BLaER1 treated with 17β-estradiol and CSF1 and Interleukin-3, amounts not matched to agents 10 nM and 100 nM (cell line): ENCODE data around the gene DHRS13.

Experiments used
- H3K27ac ChIP-seq, 11 experiments: shearing (Covaris generic); formaldehyde crosslinking; 2 replicates each; pipeline ENCODE4 v1.8.1; 2022
- H3K27me3 ChIP-seq, 11 experiments: shearing (Covaris generic); formaldehyde crosslinking; 2 replicates each; pipeline ENCODE4 v1.8.1; 2022
- H3K36me3 ChIP-seq, 11 experiments: shearing (Covaris generic); formaldehyde crosslinking; 2 replicates each; pipeline ENCODE4 v1.8.1; 2022
- H3K4me1 ChIP-seq, 10 experiments: shearing (Covaris generic); formaldehyde crosslinking; 2 replicates each; pipeline ENCODE4 v1.8.1; 2022
- H3K4me2 ChIP-seq, 11 experiments: shearing (Covaris generic); formaldehyde crosslinking; 2 replicates each; pipeline ENCODE4 v1.8.1; 2022
- H3K4me3 ChIP-seq, 10 experiments: shearing (Covaris generic); formaldehyde crosslinking; 2 replicates each; pipeline ENCODE4 v1.8.1; 2022
- H3K9ac ChIP-seq, 11 experiments: shearing (Covaris generic); formaldehyde crosslinking; 2 replicates each; pipeline ENCODE4 v1.8.1; 2022
- H3K9me3 ChIP-seq, 11 experiments: shearing (Covaris generic); formaldehyde crosslinking; replicated peaks in 1 of 11; 2 replicates each; pipeline ENCODE4 v1.8.1; 2022
- H4K20me1 ChIP-seq, 11 experiments: shearing (Covaris generic); formaldehyde crosslinking; 2 replicates each; pipeline ENCODE4 v1.8.1; 2022
- Cebpa-rat ChIP-seq, 11 experiments: shearing (Covaris generic); IDR thresholded peaks; 2 replicates each; pipeline ENCODE4 v1.8.1; 2022

DHRS13 gene, protein sequence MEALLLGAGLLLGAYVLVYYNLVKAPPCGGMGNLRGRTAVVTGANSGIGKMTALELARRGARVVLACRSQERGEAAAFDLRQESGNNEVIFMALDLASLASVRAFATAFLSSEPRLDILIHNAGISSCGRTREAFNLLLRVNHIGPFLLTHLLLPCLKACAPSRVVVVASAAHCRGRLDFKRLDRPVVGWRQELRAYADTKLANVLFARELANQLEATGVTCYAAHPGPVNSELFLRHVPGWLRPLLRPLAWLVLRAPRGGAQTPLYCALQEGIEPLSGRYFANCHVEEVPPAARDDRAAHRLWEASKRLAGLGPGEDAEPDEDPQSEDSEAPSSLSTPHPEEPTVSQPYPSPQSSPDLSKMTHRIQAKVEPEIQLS

DNA sequence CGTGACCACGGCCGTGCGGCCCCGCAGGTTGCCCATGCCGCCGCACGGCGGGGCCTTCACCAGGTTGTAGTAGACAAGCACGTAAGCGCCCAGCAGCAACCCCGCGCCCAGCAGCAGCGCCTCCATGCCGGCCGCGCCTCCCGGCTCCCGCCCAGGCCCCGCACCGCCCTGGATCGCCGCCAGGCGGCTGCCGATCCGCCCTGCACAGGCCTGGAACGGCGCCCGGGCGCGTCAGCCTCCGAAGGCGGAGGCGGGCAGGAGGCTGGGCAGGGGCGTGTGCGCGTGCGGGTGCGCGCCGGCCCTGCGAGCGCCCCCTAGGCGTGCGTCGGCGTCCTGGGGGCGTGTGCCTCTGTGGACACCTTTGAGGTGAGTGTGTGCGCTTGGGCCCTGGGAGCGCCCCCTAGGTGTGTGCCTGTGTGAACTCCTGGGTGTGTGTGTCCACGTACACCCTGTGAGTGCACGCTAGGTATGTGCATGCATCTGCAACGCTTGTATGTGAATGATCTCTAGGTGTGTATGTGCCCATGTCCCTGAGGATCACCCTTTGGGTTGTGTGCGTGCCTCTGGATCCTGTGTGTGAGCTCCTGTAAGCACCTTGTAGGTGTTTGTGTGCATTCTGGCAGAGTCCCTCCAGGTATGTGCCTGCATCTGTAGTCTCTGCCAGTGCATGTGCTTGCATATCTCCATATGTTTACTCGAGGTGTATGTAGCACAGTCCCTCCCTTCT, at the start of gene DHRS13:
TSS of gene DHRS13 (minus strand) at position 261 of the 727 bp plus-strand sequence. CDS start at position 126, 135 bp downstream.
- Histone ChIP-seq H3K4me3 (peak within 1 kb of the TSS; percentile 72 to 82 (median 80)), H3K27me3 (no peaks in the 10 kb centered on the region), H3K4me2 (peak within 1 kb of the TSS; percentile 76 to 97 (median 90)), H3K9ac (peak within 1 kb of the TSS; percentile 78 to 93 (median 87)), H3K27ac (peak within 1 kb of the TSS; percentile 29 to 91 (median 83); a peak in 21 of 22 replicates), H3K4me1 (peaks cover 36 to 54% (median 45%) of the 10 kb centered on the region in 10 experiments), H3K9me3 (no peaks in the 10 kb centered on the region), H4K20me1 (peaks cover 0 to 46% (median 26%) of the 10 kb centered on the region in 11 experiments; a peak in 15 of 22 replicates), H3K36me3 (peaks cover 23 to 50% (median 30%) of the 10 kb centered on the region in 11 experiments)
- no peak for TF ChIP-seq Cebpa-rat (IDR thresholded peaks at IDR 0.05)

DNA sequence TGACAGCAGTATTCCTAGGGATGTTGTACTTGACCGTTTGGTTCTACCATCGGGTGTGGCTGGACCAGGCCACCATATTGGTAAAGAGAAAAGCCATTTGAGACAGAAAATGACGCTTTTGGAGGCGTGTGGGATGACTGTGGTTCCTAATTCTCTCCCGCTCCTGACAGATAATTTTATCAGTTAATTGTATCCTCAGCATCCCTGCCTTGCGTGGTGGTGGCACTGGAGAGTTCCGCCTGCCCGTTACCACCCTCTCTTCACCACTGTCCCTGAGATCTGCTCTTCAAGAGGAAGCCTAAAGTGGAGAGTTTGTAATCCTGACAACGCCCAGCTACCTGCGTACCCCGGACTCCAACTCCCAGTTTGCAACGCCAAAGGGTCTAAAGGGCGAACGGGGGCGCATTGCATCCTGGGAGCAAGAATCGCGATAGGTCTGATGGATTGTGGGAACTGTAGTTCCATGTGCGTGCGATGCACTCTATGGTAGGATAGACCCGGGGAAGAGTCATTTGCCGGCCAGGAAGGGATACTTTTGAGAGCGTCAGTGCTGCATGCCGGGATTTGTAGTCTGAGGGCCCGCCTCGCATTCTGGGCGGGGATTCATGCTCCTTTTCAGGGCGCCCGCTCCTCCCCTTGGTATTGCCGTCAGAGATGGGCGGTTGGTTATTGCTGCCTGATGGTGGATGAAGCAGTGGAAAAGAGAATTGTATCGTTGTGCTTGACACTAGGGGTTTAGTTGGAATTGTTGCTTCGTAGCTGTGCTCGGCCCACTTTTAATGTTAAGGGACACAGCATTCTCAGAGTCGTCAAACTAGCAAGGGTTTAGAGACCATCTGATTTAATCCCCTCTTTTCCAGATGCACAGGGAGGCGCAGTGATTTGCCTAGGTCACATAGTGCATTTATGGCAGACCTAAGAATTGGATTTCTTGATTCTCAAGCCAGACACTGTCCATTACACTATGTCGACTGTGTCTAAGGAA, 49.4 kb upstream of the DHRS13 start:
- Histone ChIP-seq H3K36me3 (peaks cover 0 to 16% (median 3%) of the 10 kb centered on the region in 11 experiments; a peak in 9 of 22 replicates), H3K9me3 (no peaks in the 10 kb centered on the region), H4K20me1 (peaks cover 17 to 32% (median 20%) of the 10 kb centered on the region in 11 experiments), H3K4me2 (peak overlapping the region; percentile 76 to 97 (median 88)), H3K9ac (peak overlapping the region; percentile 72 to 89 (median 84)), H3K27me3 (no peaks in the 10 kb centered on the region), H3K4me1 (peaks cover 23 to 31% (median 29%) of the 10 kb centered on the region in 10 experiments), H3K27ac (peak overlapping the region; percentile 85 to 99 (median 96)), H3K4me3 (peak overlapping the region; percentile 54 to 95 (median 66))
- TF ChIP-seq Cebpa-rat (IDR thresholded peaks at IDR 0.05) = no peak

DNA sequence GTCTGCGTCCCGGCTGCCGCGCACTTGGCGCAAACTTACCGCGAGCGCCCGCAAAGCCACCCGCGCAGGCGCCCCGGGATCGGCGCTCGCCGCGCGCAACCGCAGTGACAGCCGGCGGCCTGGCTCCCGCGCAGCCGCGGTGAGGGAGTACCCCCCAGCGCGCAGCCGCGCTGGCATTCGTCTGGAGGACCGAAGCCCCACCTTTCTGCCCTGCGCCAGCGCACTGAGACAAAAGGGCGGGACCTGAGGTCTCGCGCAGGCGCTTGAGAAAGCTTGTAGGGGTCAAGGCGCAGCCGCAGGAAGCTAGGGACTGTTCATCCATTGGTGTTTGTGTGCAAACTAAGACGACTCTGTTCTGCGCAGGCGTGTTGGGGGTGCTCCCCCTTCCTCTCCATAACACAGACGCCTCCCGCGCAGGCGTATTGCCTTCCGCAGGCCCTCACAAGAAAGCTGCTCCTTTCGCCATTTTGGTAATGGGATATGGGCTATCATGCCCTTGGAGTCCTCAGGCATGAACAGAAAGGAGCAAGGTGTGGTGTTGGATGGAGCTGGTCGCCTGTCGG, 48.6 kb upstream of the DHRS13 start, which contains the start of gene PHF12:
TSS of gene PHF12 (minus strand) at position 91 of the 563 bp plus-strand sequence. CDS start 558 bp downstream, outside the sequence.
- peak within 1 kb of the TSS; percentile 83 to 97 (median 91) for H3K4me2 ChIP-seq
- no peaks in the 10 kb centered on the region for H3K27me3 ChIP-seq
- H3K36me3 ChIP-seq = peaks cover 2 to 24% (median 10%) of the 10 kb centered on the region in 11 experiments; a peak in 16 of 22 replicates
- peak within 1 kb of the TSS; percentile 90 to 99 (median 96) for H3K27ac ChIP-seq
- H3K9ac ChIP-seq = peak within 1 kb of the TSS; percentile 87 to 96 (median 93)
- TF ChIP-seq Cebpa-rat (IDR thresholded peaks at IDR 0.05) = no peak
- H3K4me3 ChIP-seq = peak within 1 kb of the TSS; percentile 87 to 96 (median 92)
- H3K4me1 ChIP-seq = peaks cover 31 to 39% (median 37%) of the 10 kb centered on the region in 10 experiments
- H3K9me3 ChIP-seq = no peaks in the 10 kb centered on the region
- peaks cover 25 to 39% (median 28%) of the 10 kb centered on the region in 11 experiments for H4K20me1 ChIP-seq

DNA sequence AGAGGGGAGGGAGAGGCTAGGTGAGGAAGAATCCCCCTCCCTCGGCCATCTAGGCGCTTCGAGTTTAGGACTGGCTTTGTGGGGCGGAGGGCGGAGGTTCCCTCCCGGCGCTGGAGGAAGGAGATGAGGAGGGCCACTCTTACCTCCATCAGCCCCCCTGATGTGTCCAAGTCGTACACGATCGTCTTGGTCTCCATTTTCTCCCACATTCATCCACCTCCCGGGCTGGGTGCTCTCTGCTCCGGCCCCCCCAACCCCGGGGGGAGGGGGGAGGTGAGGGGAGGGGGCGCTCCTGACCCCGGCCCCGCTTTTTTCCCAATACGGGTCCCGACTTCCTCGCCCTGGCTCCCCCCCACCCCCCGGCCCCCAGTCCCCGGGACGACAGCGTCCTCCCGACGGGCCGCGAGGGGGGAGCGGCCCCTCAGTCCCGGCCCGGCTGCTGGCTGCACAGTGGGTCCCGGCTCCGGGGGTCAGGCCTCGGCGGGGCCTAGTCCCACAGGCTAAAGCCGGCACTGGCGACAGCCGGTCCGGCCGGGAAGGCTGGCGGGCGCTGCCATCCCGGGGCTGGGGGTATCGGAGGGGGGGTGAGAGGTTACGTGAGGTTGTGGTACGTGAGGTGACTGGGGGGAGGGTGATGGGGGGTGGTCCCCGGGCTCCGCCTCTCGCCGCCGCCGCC, 48.0 kb upstream of the DHRS13 start:
- peak overlapping the region; percentile 82 to 97 (median 93) for H3K27ac ChIP-seq
- peaks cover 37 to 45% (median 43%) of the 10 kb centered on the region in 10 experiments for H3K4me1 ChIP-seq
- H3K9me3 ChIP-seq = no peaks in the 10 kb centered on the region
- peaks cover 7 to 30% (median 15%) of the 10 kb centered on the region in 11 experiments; a peak in 17 of 22 replicates for H3K36me3 ChIP-seq
- H3K9ac ChIP-seq = peak overlapping the region; percentile 87 to 96 (median 93)
- H4K20me1 ChIP-seq = peaks cover 31 to 46% (median 34%) of the 10 kb centered on the region in 11 experiments
- no peaks in the 10 kb centered on the region for H3K27me3 ChIP-seq
- peak overlapping the region; percentile 87 to 96 (median 92) for H3K4me3 ChIP-seq
- H3K4me2 ChIP-seq = peak overlapping the region; percentile 79 to 93 (median 91)
- TF ChIP-seq Cebpa-rat (IDR thresholded peaks at IDR 0.05) = no peak

DNA sequence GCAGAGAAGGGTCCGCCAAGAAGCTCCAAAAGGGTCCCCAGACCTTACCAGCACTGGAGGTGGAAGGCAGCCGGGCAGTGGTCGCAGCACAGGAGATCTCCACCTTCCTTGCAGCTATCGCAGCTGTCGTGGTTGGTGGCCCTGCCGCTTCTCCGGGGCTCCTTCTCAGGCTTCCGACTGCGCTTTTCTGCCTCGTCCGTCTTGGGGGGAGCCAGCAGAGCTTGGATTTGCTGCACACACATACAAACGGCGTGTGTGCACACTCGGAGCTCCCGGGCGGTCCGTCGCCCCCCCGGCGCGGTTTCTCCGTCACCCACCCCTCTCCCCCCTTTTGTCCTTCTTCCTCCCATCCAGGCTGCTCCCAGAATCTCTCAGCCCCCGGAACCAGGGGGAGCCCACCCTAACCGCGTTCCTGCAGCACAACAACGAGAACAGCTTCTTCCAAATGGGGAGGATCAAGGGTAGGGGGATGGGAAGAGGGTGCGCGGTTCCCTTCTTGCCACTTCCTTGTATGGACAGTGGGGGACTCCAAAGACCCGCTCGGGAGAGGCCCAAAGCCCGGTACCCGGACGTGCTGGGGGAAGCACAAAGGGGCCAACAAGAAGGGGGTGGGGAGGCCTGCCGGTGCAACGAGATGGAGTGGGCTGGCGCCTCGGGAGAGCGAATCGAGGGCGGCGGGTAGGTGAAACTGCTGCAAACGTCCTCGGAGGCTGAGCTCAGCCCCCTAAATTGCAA, 47.3 kb upstream of the DHRS13 start:
- peaks cover 43 to 52% (median 50%) of the 10 kb centered on the region in 10 experiments for H3K4me1 ChIP-seq
- peaks cover 13 to 37% (median 22%) of the 10 kb centered on the region in 11 experiments; a peak in 18 of 22 replicates for H3K36me3 ChIP-seq
- peak overlapping the region; percentile 87 to 96 (median 92) for H3K4me3 ChIP-seq
- H4K20me1 ChIP-seq = peaks cover 38 to 53% (median 41%) of the 10 kb centered on the region in 11 experiments
- H3K4me2 ChIP-seq = peak overlapping the region; percentile 79 to 93 (median 91)
- no peaks in the 10 kb centered on the region for H3K27me3 ChIP-seq
- H3K9me3 ChIP-seq = no peaks in the 10 kb centered on the region
- peak overlapping the region; percentile 87 to 96 (median 93) for H3K9ac ChIP-seq
- TF ChIP-seq Cebpa-rat (IDR thresholded peaks at IDR 0.05) = no peak
- H3K27ac ChIP-seq = peak overlapping the region; percentile 82 to 97 (median 93)

DNA sequence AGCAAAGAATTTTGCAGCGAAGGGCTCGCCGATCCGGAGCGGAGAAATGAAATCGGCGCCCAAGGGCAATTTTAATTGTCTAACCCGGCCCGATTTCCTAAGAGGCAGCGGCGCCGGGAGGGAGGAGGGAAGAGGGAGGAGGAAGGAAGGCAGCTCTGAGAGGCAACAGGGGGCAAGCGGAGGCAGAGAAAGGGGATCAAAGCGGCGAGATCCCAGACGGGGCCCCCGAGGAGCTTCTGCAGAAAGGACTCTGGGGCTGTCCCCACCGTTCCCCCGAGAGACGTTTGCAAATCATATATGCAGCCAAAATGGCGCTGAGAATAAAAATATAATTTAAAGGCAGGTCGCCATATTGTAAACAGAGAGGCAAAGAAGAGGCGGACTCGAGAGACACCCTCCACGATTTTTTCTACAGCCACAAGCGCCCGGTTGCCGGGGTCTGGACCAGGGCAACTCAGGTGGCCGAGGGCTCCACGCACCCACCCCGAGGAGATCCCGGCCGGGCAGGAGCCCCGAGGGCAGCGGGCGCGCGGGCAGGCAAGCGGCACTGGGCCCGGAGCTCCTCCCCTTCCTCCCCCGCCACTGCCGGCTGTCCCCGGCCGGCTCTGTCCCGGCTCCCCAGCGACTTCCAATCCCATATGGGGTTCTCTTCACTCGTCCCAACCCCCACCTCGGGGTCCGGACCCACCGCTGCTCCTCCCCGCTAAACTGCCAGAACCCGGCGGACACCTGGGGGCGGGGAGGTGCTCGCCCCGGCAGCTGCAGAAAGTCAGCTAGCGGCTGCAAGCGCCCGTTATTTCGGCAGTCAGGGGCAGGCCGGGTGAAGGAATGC, 46.5 kb upstream of the DHRS13 start:
- Histone ChIP-seq H3K27ac (peak overlapping the region; percentile 82 to 97 (median 93)), H3K9me3 (no peaks in the 10 kb centered on the region), H3K4me3 (peak overlapping the region; percentile 87 to 96 (median 92)), H3K4me1 (peaks cover 46 to 60% (median 53%) of the 10 kb centered on the region in 10 experiments), H3K4me2 (peak overlapping the region; percentile 79 to 93 (median 91)), H4K20me1 (peaks cover 46 to 60% (median 49%) of the 10 kb centered on the region in 11 experiments), H3K9ac (peak overlapping the region; percentile 87 to 96 (median 93)), H3K27me3 (no peaks in the 10 kb centered on the region), H3K36me3 (peaks cover 20 to 45% (median 29%) of the 10 kb centered on the region in 11 experiments; a peak in 20 of 22 replicates)
- peak in 2 of 11 experiments; percentile 59 to 75; a peak in 3 of 22 replicates for TF ChIP-seq Cebpa-rat (IDR thresholded peaks at IDR 0.05)
